ENCODE data around the gene AGTPBP1.
"Not testable (repeated sequence)": the region's sequence is repeated elsewhere in the genome, so short reads cannot be mapped to it uniquely, and the experiment has no call there.

The AGTPBP1 gene, protein sequence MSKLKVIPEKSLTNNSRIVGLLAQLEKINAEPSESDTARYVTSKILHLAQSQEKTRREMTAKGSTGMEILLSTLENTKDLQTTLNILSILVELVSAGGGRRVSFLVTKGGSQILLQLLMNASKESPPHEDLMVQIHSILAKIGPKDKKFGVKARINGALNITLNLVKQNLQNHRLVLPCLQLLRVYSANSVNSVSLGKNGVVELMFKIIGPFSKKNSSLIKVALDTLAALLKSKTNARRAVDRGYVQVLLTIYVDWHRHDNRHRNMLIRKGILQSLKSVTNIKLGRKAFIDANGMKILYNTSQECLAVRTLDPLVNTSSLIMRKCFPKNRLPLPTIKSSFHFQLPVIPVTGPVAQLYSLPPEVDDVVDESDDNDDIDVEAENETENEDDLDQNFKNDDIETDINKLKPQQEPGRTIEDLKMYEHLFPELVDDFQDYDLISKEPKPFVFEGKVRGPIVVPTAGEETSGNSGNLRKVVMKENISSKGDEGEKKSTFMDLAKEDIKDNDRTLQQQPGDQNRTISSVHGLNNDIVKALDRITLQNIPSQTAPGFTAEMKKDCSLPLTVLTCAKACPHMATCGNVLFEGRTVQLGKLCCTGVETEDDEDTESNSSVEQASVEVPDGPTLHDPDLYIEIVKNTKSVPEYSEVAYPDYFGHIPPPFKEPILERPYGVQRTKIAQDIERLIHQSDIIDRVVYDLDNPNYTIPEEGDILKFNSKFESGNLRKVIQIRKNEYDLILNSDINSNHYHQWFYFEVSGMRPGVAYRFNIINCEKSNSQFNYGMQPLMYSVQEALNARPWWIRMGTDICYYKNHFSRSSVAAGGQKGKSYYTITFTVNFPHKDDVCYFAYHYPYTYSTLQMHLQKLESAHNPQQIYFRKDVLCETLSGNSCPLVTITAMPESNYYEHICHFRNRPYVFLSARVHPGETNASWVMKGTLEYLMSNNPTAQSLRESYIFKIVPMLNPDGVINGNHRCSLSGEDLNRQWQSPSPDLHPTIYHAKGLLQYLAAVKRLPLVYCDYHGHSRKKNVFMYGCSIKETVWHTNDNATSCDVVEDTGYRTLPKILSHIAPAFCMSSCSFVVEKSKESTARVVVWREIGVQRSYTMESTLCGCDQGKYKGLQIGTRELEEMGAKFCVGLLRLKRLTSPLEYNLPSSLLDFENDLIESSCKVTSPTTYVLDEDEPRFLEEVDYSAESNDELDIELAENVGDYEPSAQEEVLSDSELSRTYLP

DNA sequence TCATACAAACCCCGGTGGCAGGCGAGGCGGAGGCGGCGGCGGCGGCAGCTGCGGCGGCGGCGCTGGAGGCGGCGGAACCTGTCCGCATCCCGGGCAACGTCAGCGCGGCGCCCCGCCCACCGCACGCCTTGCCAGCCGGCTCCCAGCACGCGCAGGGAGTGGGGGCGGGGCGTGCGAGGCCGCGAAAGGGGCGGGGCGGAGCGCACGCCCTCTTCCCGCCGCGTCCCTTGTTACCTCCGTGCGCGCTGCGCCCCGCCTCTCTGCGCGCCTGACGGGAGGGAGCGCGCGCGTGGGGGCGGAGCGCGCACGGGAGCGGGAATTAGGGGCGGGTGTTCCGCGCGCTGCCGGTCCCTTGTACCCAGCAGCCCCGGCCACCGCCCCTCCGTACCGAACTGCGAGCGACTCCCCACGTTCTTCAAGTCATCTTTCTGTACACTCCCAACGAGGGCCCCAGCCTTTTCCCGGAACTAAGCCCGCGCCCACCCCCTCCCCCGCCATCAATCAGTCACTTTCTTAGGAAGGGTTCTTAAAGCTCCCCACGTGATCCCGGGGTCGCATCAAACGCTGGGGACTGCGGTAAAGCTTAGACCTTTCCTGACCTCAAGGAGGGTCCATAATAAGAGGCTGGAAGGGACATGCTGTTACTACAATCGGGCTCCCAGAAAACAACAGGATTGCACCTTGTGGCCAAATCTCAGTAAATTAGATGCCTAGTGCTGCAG is at the start of gene AGTPBP1:
AGTPBP1 (minus strand) TSS at position 80 of the 722 bp plus-strand sequence. CDS start 29,421 bp downstream, outside the sequence.
- H3K27ac ChIP-seq = peak within 1 kb of the TSS; percentile 37 to 93 (median 88)
- peak within 1 kb of the TSS; percentile 74 to 98 (median 93) for H3K4me3 ChIP-seq

DNA sequence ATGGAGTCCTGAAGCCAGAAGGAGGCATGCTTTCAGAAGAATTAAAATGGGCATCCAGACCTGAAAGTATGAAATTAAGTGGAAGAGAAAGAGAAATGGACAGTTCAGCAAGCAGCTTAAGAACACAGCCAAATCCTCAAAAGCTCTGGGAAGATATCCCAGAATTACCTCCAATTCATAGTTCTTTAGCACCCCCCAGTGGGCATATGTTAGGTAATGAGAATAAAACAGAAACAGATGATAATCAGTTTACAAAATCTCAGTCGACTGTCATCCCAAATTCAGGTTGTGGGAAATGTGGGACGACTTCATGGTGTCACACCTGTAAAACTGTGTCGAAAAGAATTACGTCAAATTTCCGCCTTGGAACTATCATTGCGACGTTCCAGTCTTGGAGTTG is 44.4 kb upstream of the AGTPBP1 start:
- not testable (repeated sequence) for H3K4me3 ChIP-seq, H3K27ac ChIP-seq

DNA sequence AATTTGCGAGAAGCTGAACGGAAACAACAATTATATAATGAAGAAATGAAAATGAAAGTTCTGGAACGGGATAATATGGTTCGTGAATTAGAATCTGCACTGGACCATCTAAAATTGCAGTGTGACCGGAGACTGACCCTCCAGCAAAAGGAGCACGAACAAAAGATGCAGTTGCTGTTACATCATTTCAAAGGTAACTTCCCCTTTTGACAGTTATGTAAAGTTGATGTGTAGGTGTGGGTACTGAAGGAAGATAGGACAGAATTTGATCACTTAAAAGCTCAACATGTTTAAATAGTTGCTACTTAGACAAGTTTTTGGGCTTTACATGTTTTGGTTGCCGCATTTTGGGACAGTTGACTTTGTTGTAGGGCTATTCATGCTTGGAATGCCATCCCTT is 32.1 kb upstream of the AGTPBP1 start:
- H3K4me3 ChIP-seq, H3K27ac ChIP-seq: not testable (repeated sequence)

DNA sequence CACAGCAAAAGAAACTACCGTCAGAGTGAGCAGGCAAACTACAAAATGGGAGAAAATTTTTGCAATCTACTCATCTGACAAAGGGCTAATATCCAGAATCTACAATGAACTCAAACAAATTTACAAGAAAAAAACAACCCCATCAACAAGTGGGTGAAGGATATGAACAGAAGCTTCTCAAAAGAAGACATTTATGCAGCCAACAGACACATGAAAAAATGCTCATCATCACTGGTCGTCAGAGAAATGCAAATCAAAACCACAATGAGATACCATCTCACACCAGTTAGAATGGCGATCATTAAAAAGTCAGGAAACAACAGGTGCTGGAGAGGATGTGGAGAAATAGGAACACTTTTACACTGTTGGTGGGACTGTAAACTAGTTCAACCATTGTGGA is 20.0 kb upstream of the AGTPBP1 start:
- not testable (repeated sequence) for H3K27ac ChIP-seq, H3K4me3 ChIP-seq

DNA sequence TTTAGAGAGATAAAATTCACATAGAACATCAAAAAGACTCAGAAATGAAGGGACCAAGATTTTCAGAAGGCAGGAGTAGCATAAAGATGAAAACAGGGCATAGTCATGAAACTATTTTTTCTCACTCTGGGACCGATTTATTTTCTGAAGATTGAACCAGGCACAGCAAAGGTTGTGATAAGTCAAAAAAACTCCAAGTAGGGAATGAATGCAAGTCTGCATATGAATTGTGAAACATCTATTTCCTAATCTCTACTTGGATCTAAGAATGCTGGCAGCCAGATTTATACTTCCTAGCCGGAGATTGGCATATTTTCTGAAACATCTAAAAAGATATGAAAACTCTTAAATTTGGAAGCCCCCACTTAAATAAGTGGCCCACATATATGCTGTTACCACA is 16.0 kb upstream of the AGTPBP1 start:
- H3K4me3 ChIP-seq, H3K27ac ChIP-seq: not testable (repeated sequence)

DNA sequence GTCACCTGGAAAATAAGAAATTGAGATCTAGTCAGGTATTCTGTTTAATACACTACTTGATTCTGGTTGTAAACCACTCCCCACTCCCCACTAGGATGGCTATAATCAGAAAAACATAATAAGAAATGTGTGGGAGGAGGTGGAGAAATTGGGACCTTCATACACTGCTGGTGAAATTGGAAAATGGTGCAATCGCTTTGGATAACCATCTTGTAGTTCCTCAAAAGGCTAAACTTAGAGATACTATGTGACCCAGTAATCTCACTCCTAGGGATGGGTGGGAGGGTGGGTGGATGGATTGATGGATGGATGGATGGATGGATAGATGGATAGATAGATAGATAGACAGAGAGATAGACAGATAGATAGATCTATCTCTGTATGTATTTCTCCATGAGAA is 14.5 kb upstream of the AGTPBP1 start:
- H3K27ac ChIP-seq = not testable (repeated sequence)

DNA sequence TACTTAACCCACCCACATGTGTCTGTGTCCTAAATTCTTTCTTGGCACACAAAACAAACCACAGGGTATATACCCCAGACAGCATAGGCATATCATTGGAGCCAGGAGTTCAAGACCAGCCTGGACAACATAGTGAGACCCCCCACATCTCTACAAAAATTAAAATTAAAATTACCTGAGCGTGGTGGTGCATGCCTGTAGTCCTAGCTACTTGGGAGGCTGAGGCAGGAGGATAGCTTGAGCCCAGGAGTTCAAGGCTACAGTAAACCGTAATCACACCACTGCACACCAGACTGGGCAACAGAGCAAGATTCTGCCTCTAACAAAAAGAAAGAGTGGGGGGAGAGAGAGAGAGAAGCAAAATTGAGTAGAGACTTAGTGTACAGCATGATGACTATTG is 4.6 kb upstream of the AGTPBP1 start:
- H3K27ac ChIP-seq = no peak overlapping the region
- H3K4me3 ChIP-seq = no peak overlapping the region

More for the DNA sequence above, 14.5 kb upstream of the AGTPBP1 start:
- H3K4me3 ChIP-seq = not testable (repeated sequence)

DNA sequence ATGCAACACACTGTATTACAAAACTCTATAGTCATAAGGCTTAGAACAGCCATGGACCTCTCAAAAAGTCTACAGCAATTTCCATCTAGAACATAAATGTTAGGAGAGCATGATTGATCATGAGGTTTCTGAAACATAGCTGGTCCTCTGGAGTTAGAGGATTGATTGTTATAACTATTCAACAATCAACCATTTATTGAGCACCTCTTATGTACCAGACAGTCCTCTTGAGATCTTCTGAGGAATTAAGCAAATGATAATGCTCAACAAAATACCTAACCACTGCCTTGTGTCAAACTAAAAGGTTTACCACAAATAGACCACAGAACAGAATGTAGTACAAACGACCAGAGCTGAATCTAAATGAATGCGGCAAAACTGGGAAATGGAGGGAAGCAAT is 3.4 kb upstream of the AGTPBP1 start:
- no peak overlapping the region for H3K4me3 ChIP-seq

DNA sequence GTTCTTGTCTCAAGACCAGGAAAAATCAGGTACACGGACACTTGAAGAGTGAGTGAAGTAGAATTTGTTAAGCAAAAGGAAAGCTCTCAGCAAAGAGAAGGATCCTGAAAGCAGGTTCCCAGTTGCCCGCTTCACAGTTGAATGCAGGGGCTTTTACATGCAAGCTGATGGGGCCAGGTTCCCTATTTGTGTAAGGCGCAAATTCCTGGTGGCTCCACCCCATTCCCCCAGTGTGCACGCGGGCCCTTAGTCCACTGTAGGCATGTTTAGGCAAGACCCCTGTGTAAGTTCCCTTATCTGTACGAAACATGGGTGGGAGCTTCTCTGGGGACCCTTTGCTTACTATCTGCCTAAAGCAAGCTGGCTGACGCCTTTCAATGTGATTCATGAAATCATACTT is 2.7 kb upstream of the AGTPBP1 start:
- Histone ChIP-seq H3K4me3 (no peak overlapping the region), H3K27ac (no peak overlapping the region)

More for the DNA sequence above, 3.4 kb upstream of the AGTPBP1 start:
- no peak overlapping the region for H3K27ac ChIP-seq

DNA sequence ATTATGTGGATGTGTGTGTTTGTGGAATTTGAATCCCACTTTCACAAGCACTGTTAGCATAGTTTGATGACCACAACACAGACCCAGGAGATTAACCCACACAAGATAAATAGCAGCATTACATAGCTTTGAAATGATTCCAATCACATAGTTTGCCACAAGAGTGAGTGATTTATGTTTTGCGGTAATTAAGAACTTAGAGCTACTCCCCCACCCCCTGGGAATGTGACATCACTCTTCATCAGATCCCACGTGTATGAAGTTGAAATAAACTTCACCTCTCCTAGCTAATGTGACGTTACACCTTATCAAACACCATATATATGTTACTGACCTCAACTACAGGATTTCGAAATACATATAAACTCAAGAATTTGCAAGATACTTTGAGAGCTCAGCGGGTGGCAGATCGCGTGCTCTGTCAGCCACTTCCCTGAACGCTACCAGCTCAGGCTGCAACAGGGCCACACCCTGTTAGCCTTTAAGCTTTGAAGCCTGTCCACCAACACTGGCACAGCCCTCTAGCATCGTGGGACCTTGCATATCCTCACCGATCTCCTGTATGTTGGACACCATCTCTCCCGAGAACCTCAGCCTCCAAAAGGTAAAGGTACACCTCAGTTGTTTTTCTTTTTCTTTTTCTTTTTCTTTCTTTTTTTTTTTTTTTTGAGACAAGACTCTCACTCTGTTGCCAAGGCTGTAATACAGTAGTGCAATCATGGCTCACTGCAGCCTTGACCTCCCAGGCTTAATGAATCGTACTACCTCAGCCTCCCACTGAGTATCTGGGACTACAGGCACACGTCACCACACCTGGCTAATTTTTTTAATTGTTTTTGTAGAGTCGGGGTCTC is 1.7 kb upstream of the AGTPBP1 start:
- Histone ChIP-seq H3K27ac (no peak overlapping the region), H3K4me3 (no peak overlapping the region)

DNA sequence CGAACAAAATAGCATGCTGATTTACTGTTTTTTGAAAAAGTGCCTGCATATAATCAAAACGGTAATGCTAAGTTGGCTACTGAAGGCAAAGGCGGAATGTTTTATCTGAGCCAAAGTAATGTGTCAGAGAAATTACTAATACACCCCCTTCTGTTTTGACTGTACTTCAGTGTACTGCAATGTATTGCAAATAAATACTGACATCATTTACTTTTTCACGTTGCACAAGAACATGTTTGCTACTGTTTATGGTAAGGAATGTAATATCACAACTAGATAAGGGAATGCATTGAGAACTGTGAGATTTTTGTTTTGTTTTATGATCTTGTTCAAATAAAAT is 813 bp upstream of the AGTPBP1 start:
- H3K4me3 ChIP-seq = peak overlapping the region; percentile 74 to 98 (median 93)
- H3K27ac ChIP-seq = peak overlapping the region in 18 of 21 experiments; percentile 56 to 92 (median 82)

DNA sequence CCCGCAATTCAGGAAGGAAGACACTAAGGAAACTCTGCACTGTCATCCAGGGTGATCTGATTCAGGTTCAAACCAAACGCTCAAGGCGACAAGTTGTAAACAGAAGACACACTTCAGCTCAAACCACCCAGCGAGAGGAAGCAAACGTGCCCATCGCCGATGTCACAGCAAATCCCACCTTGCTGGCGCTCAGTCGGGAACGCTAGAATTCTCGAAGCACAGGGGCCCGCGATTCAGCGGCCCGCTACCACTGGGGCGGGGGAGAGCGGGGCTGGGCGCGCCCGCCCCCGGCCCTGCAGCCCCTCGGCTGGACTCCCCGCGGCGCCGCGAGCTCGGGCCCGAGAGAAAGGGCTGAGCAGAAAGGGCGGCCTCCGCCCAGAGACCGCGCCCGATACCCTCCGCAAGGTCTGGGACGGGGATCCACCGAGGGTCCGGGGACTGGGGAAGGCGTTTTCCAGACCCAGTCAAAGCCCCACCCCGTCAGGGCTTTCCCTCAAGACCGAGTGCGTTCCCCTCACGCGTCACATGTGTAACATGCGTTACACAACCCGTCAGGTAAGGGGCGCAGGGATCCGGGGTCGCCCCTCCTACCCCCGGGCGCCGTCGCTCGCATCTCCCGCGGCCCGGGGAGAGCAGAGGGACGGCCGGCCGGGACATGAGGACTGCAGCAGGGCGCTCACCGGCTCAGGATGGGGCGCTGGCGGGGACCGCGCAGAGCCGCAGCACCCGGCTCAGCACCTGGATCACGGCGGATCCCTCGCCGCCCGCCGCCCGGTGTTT is 469 bp downstream of the AGTPBP1 start:
- H3K27ac ChIP-seq = peak overlapping the region; percentile 37 to 93 (median 86)
- peak overlapping the region; percentile 74 to 98 (median 93) for H3K4me3 ChIP-seq

DNA sequence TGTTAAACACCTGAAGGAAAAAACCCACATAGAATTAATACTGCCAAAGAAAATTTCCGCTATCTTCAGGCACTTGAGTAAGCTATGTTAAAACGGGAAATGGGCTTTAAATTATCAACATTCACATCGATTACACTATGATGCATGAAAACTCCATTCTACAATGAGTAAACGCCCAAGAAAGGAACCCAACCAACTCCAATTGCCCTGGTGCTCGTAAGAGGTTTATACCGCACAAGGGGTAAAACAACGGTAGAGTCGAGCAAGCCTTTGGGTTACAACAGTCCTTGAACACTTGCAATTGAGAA is 1.0 kb downstream of the AGTPBP1 start:
- peak overlapping the region in 19 of 21 experiments; percentile 69 to 93 (median 88) for H3K27ac ChIP-seq
- H3K4me3 ChIP-seq = peak overlapping the region; percentile 74 to 98 (median 93)

DNA sequence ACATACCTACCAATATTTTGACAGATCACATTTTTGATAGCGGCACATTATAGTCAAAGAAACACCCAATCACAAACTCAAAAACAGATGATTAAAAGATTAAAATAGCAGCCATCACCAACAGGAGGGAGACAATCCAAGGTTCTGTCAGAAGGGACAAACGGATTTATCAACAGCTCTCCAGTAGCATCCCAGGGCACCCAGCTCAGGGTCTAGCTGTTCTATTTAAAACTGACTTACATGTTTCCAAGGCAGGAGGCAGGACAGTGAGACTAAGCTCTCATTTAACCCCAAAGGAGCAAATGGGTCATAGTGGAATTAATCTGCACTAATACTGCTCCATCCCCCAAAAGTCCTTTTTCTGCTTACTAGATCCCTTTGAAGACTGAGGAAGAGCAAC is 3.2 kb downstream of the AGTPBP1 start:
- Histone ChIP-seq H3K27ac (no peak overlapping the region), H3K4me3 (no peak overlapping the region)

DNA sequence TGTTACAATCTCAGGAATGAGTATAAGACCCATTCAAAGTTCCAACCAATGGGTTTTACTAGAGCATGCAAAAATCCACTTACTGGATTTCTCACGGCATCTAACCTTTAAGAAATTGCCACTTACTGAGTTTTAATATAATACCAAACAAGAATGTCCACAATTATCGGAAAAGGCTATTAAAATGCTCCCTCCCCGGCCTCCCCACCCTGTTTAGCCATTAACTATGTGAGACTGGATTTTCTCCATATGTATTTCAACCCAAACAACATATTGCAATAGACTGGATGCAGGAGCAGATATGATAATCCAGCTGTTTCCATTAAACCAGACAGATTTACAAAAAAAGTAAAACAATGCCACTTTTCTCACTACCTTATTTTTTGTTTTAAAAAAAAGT is 4.1 kb downstream of the AGTPBP1 start:
- no peak overlapping the region for H3K27ac ChIP-seq
- no peak overlapping the region for H3K4me3 ChIP-seq

DNA sequence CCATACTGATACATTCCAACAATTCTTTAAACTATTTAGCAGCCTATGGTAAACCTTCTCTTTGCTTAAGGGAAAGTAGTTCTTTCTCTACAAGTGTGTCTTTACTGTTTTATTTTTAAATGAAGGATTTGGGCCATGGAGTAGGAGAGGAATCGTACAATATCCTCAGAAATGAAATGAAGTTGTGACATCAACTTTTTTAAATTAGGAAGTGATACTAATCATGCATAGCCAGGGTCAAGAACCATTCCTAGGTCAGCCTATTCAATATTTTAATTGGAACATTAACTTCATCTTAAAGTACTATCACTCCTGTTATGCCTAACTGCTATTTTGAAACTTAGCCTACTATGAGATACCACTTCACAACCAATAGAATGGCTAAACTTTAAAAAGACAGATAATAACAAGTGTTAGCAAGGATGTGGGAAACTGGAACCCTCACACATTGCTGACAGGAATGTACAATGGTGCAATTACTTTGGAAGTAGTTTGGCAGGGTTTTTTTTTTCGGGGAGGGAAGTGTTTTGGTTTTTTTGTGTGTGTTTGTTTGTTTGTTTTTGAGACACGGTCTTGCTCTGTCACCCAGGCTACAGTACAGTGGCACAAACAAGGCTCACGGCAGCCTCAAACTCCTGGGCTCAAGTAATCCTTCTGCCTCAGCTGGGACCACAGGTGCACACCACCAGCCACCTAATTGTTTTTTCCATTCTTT is 10.7 kb downstream of the AGTPBP1 start:
- H3K27ac ChIP-seq = no peak overlapping the region
- no peak overlapping the region for H3K4me3 ChIP-seq

DNA sequence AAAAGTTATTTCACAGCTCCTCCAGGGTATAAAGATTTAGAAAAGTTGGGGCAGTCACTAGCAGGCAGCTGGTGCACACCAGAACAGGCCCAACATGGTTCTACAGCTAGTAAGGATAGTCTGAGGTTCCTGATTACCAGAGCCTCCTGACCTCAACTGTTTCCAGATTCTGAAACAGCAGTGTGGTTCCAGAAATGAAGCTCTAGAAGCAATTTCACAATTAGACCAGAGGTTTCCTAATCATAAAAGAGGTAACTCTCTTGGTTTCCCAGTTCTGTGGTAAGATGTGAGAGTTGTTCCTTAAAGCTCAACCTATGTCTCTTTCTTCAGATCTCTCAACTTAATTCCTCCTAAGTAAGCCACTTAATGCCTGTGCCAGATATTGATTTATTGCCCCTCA is 11.9 kb downstream of the AGTPBP1 start:
- no peak overlapping the region for H3K27ac ChIP-seq
- H3K4me3 ChIP-seq = no peak overlapping the region
